T-helper 17 cell (primary cell): ENCODE results near the gene KIF14. TPM values are rescaled to one million over a fixed set of nuclear protein-coding genes. Genes with fewer than 3 reads are reported as not detected.
"Not testable (repeated sequence)": the region's sequence is repeated elsewhere in the genome, so short reads cannot be mapped to it uniquely, and the experiment has no call there.

Experiments used
- ATAC-seq: fragments of 150-1000 bp; cut with Tn5 transposase; 2 replicates; pipeline ENCODE4 v1.10.0; 2021; ENCODE audit warnings: mild to moderate bottlenecking, moderate library complexity
- DNase-seq, 3 donors: peaks; one replicate each; pipeline versions ENCODE4 v3.0.0 to v3.0.0-alpha.2; 2020 to 2021
- H3K9me3 ChIP-seq: one replicate; pipeline ENCODE4 v1.7.0; 2013; ENCODE audit warnings: low read length, mild to moderate bottlenecking; ENCODE audit not compliant: control insufficient read depth, poor library complexity, severe bottlenecking
- H3K27ac Mint-ChIP-seq: one replicate; pipeline ENCODE4 v1.8.0; 2022; ENCODE audit warnings: mild to moderate bottlenecking, moderate library complexity, mixed read lengths
- H3K27me3 Mint-ChIP-seq: one replicate; pipeline ENCODE4 v1.8.0; 2022; ENCODE audit warnings: mixed read lengths
- H3K36me3 Mint-ChIP-seq: one replicate; pipeline ENCODE4 v1.8.0; 2022; ENCODE audit warnings: low read depth, mixed read lengths
- H3K4me1 Mint-ChIP-seq: one replicate; pipeline ENCODE4 v1.8.0; 2022; ENCODE audit warnings: mild to moderate bottlenecking, mixed read lengths
- H3K4me3 Mint-ChIP-seq: one replicate; pipeline ENCODE4 v1.8.0; 2022; ENCODE audit warnings: mild to moderate bottlenecking, moderate library complexity, mixed read lengths
- total RNA-seq, 4 donors: library from RNA in 2 of 4; stranded (reverse) in 2 of 4; gene quantifications; one replicate each; pipeline ENCODE4 v1.2.3 and lab custom pipeline; 2022 to 2026

Gene KIF14
- total RNA-seq, 2 donors from 2014 or later: 0.08 to 0.12 TPM

GRCh38 chr1:200552737-200553136, 67.8 kb downstream of the KIF14 start:
- not testable (repeated sequence) for H3K27ac Mint-ChIP-seq, H3K9me3 ChIP-seq, DNase-seq, H3K36me3 Mint-ChIP-seq, ATAC-seq, H3K4me1 Mint-ChIP-seq, H3K4me3 Mint-ChIP-seq, H3K27me3 Mint-ChIP-seq

- Mint-ChIP-seq H3K27ac (no peak overlapping the region), H3K27me3 (peaks cover 8% of the 10 kb centered on the region), H3K36me3 (no peaks in the 10 kb centered on the region), H3K4me3 (no peak overlapping the region), H3K4me1 (peaks cover 14% of the 10 kb centered on the region)
- H3K9me3 ChIP-seq: no peaks in the 10 kb centered on the region
- no peak for ATAC-seq
- DNase-seq: no peak
Observed at GRCh38 chr1:200550367-200550766, 70.2 kb downstream of the KIF14 start.

DNA sequence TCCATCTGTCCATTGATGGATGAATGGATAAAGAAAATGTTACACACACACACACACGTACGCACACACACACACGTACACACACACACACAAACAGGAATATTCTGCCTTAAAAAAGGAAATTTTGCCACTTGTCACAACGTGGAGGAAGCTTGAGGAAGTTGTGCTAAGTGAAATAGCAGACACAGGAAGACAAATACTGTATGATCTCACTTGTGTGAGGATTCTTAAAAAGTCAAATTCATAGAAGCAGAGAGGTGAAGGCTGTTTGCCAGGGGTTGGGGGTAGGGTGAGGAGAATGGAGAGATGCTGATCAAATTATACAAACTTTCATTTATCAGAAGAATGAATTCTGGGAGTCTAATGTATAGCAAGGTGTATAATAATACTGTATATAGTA, 73.2 kb downstream of the KIF14 start:
- Mint-ChIP-seq H3K4me3 (no peak overlapping the region), H3K4me1 (peaks cover 14% of the 10 kb centered on the region), H3K27me3 (peaks cover 15% of the 10 kb centered on the region), H3K36me3 (no peaks in the 10 kb centered on the region), H3K27ac (no peak overlapping the region)
- ATAC-seq: no peak
- no peak for DNase-seq
- H3K9me3 ChIP-seq: no peaks in the 10 kb centered on the region

DNA sequence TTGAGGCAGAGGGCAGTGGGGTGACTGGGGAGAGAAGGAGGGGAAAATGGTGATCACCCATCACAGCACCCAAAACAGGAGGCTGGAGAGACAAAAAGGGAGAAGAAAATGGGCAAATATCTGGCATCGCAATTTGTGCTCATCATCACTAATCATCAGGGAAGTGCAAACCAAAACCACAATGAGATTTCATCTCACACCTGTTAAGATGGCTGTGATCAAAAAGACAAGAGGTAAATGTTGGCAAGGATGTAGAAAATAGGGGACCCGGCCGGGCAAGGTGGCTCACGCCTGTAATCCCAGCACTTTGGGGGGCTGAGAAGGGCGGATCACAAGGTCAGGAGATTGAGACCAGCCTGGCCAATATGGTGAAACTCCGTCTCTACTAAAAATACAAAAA, 74.0 kb downstream of the KIF14 start:
- DNase-seq (no peak), ATAC-seq (no peak)
- Mint-ChIP-seq H3K27me3 (peaks cover 19% of the 10 kb centered on the region), H3K4me3 (peak overlapping the region; percentile 41), H3K27ac (no peak overlapping the region), H3K4me1 (peaks cover 14% of the 10 kb centered on the region), H3K36me3 (no peaks in the 10 kb centered on the region)
- H3K9me3 ChIP-seq: no peaks in the 10 kb centered on the region

- Mint-ChIP-seq H3K4me3 (no peak overlapping the region), H3K27ac (no peak overlapping the region), H3K36me3 (no peaks in the 10 kb centered on the region), H3K4me1 (peaks cover 10% of the 10 kb centered on the region), H3K27me3 (peaks cover 24% of the 10 kb centered on the region)
- ATAC-seq (no peak), DNase-seq (no peak)
- no peaks in the 10 kb centered on the region for H3K9me3 ChIP-seq
Observed at GRCh38 chr1:200542162-200542561, 78.4 kb downstream of the KIF14 start.

DNA sequence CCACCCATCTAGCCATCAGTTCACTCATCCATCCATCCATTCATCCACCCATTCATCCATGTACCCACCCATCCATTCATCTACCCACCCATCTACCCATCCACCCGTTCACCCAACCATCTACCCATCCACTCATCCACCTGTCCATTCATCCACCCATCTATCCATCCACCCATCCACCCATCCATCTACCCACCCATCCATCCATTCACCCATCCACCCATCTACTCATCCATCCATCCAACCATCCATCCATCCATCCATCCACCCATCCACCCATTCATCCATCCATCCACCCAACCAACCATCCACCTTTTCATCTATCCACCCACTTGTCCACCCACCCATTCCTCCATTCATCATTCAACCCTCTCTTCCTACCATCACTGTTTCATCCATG, 80.3 kb downstream of the KIF14 start:
- DNase-seq: no peak
- no peak for ATAC-seq
- H3K4me1 Mint-ChIP-seq: no peaks in the 10 kb centered on the region
- H3K9me3 ChIP-seq: no peaks in the 10 kb centered on the region
- no peak overlapping the region for H3K27ac Mint-ChIP-seq
- H3K4me3 Mint-ChIP-seq: no peak overlapping the region
- H3K27me3 Mint-ChIP-seq: peaks cover 19% of the 10 kb centered on the region
- no peaks in the 10 kb centered on the region for H3K36me3 Mint-ChIP-seq

GRCh38 chr1:200538179-200538578, 82.4 kb downstream of the KIF14 start:
- H3K4me3 Mint-ChIP-seq: no peak overlapping the region
- peaks cover 13% of the 10 kb centered on the region for H3K27me3 Mint-ChIP-seq

GRCh38 chr1:200535605-200536004, 84.9 kb downstream of the KIF14 start:
- Mint-ChIP-seq H3K4me1 (peaks cover 8% of the 10 kb centered on the region), H3K4me3 (no peak overlapping the region), H3K36me3 (no peaks in the 10 kb centered on the region), H3K27me3 (peaks cover 8% of the 10 kb centered on the region), H3K27ac (no peak overlapping the region)
- ATAC-seq (peak; percentile 73), DNase-seq (no peak)
- no peaks in the 10 kb centered on the region for H3K9me3 ChIP-seq

More at GRCh38 chr1:200538179-200538578, 82.4 kb downstream of the KIF14 start:
- DNase-seq: no peak
- Mint-ChIP-seq H3K27ac (no peak overlapping the region), H3K4me1 (no peaks in the 10 kb centered on the region), H3K36me3 (no peaks in the 10 kb centered on the region)
- no peak for ATAC-seq
- no peaks in the 10 kb centered on the region for H3K9me3 ChIP-seq

GRCh38 chr1:200530623-200531261, 89.8 kb downstream of the KIF14 start:
- no peaks in the 10 kb centered on the region for H3K9me3 ChIP-seq
- peak overlapping the region; percentile 72 for H3K27ac Mint-ChIP-seq
- peak overlapping the region; percentile 75 for H3K4me3 Mint-ChIP-seq
- ATAC-seq (peak; percentile 98), DNase-seq (peak in 2 of 3 donors; percentile 17 to 21)
- peaks cover 16% of the 10 kb centered on the region for H3K4me1 Mint-ChIP-seq
- H3K36me3 Mint-ChIP-seq: no peaks in the 10 kb centered on the region
- H3K27me3 Mint-ChIP-seq: no peaks in the 10 kb centered on the region

DNA sequence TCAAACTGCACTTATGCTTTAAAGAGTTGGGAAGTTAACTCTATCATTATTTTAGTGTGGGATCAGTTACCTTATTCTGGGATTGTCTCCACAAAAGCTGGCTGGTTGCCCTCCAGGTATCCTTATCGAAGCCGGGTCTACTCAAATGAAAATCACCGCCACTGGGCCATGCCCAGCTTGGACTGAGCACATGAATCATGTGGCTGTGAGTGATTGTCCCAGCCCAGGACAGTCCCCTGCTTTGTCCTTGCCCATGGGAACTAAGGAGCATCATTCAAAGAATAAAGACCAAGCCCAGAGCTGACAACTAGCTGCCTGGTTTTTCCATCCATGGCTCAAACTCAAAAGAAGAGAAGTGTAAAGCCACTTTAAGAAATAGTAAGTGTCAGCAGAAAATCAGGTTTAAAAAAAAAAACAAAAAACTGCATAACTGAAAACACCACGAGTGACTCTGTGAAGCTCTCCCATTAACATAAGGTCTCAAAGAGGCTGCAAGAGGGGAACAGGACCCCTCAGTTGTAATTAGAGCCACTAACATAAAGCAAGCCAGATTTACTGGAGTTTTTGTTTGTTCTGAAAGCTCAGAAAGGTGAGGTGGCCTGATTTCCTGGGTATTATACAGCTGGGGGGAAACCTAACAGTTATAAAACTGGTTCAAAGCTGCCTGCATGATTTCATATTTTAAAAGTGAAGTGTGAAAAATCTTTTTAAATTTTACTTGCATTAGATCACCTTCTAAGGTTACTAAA, 91.5 kb downstream of the KIF14 start:
- peaks cover 16% of the 10 kb centered on the region for H3K4me1 Mint-ChIP-seq
- ATAC-seq (no peak), DNase-seq (no peak)
- no peaks in the 10 kb centered on the region for H3K36me3 Mint-ChIP-seq
- H3K27me3 Mint-ChIP-seq: peaks cover 2% of the 10 kb centered on the region
- no peak overlapping the region for H3K4me3 Mint-ChIP-seq
- no peaks in the 10 kb centered on the region for H3K9me3 ChIP-seq
- no peak overlapping the region for H3K27ac Mint-ChIP-seq

DNA sequence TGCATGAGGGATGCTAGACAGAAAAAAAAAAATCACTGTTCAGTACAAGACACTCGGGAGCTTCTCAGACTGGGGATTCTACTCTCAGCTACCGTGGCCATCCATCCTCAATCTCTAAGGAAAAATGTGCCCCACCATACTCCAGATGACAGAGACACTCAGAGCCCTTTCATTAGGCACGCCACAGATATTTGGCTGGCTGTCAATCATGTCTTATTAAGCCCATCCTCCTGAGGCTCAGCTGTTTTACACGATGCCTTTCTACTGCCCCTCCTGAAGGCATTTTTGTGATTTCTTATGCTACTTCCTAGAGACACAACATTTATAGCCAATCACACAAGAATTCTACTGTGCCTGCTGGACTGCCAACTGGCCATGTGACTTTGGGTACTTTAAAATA, 92.9 kb downstream of the KIF14 start:
- no peak for DNase-seq
- H3K36me3 Mint-ChIP-seq: no peaks in the 10 kb centered on the region
- H3K4me3 Mint-ChIP-seq: no peak overlapping the region
- H3K27ac Mint-ChIP-seq: no peak overlapping the region
- no peak for ATAC-seq
- peaks cover 5% of the 10 kb centered on the region for H3K27me3 Mint-ChIP-seq
- no peaks in the 10 kb centered on the region for H3K9me3 ChIP-seq
- H3K4me1 Mint-ChIP-seq: peaks cover 16% of the 10 kb centered on the region

- ATAC-seq: no peak
- DNase-seq: no peak
- Mint-ChIP-seq H3K27ac (no peak overlapping the region), H3K27me3 (peaks cover 5% of the 10 kb centered on the region), H3K4me1 (peaks cover 16% of the 10 kb centered on the region), H3K4me3 (no peak overlapping the region), H3K36me3 (no peaks in the 10 kb centered on the region)
- no peaks in the 10 kb centered on the region for H3K9me3 ChIP-seq
Observed at GRCh38 chr1:200526709-200527612, 93.6 kb downstream of the KIF14 start.
